ENCODE measurements around the gene RNU6-8. TPM values are rescaled to one million over a fixed set of nuclear protein-coding genes. Genes with fewer than 3 reads are reported as not detected.

RNU6-8 gene
- total RNA-seq, 4 donors from 2014 or later: not detected

GRCh38 chr14:32197919-32198318 lies 5.2 kb downstream of the RNU6-8 start:
- Histone ChIP-seq H3K27ac (no peak overlapping the region), H3K4me3 (no peak overlapping the region), H3K9me3 (no peaks in the 10 kb centered on the region), H3K27me3 (no peaks in the 10 kb centered on the region), H3K4me1 (peaks cover 0 to 19% (median 14%) of the 10 kb centered on the region in 4 donors), H3K36me3 (no peaks in the 10 kb centered on the region)
- TF ChIP-seq POLR2AphosphoS5 (IDR thresholded peaks at IDR 0.05): no peak
- TF ChIP-seq POLR2A (IDR thresholded peaks at IDR 0.05): no peak
- TF ChIP-seq, protein P1, sequence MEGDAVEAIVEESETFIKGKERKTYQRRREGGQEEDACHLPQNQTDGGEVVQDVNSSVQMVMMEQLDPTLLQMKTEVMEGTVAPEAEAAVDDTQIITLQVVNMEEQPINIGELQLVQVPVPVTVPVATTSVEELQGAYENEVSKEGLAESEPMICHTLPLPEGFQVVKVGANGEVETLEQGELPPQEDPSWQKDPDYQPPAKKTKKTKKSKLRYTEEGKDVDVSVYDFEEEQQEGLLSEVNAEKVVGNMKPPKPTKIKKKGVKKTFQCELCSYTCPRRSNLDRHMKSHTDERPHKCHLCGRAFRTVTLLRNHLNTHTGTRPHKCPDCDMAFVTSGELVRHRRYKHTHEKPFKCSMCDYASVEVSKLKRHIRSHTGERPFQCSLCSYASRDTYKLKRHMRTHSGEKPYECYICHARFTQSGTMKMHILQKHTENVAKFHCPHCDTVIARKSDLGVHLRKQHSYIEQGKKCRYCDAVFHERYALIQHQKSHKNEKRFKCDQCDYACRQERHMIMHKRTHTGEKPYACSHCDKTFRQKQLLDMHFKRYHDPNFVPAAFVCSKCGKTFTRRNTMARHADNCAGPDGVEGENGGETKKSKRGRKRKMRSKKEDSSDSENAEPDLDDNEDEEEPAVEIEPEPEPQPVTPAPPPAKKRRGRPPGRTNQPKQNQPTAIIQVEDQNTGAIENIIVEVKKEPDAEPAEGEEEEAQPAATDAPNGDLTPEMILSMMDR (IDR thresholded peaks at IDR 0.05): no peak
- TF ChIP-seq EP300 (IDR thresholded peaks at IDR 0.05; ENCODE audit: low read depth): no peak
- 60 to 67% methylated on average over 1 of the region's 1 CpG for WGBS, 2 donors (ENCODE audit: low coverage in 1 of 2)
- DNase-seq: no peak
- in situ Hi-C loops (cut with MboI; ENCODE audit: low pct_ligation_motif_present in 1 of 4, low pct_unique_long_range_greater_than_20kb in 1 of 4, low sequenced_read_pairs in 3 of 4): no loop called here
- intact Hi-C loops (cut with DNase I; ENCODE audit: low total_unique reads): no loop called here

DNA sequence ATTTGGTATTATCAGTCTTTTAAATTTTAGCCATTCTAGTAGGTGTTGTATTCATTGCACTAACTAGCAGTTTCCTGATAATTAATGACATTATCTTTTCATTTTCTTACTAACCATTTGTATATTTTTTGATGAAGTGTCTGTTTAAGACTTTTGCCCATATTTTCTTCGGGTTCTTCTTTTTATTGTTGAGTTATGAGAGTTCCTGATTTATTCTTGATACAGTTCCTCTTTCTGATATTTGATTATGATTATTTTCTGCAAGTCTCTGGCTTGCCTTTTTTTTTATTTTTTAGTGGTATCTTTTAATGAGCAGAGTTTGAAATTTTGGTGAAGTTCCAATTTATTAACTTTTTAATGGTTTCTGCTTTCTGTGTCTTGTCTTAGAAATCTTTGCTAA lies 7.4 kb downstream of the RNU6-8 start:
- in situ Hi-C loops (cut with MboI; ENCODE audit: low pct_ligation_motif_present in 1 of 4, low pct_unique_long_range_greater_than_20kb in 1 of 4, low sequenced_read_pairs in 3 of 4): no loop called here

GRCh38 chr14:32193532-32193931 lies 9.5 kb downstream of the RNU6-8 start:
- peaks cover 0 to 7% (median 0%) of the 10 kb centered on the region in 4 donors for H3K4me1 ChIP-seq
- H3K27me3 ChIP-seq: no peaks in the 10 kb centered on the region
- TF ChIP-seq, protein P1 (IDR thresholded peaks at IDR 0.05): no peak
- no peak for TF ChIP-seq POLR2A (IDR thresholded peaks at IDR 0.05)
- TF ChIP-seq EP300 (IDR thresholded peaks at IDR 0.05; ENCODE audit: low read depth): no peak
- no peak for TF ChIP-seq POLR2AphosphoS5 (IDR thresholded peaks at IDR 0.05)
- no peak overlapping the region for H3K4me3 ChIP-seq
- no peaks in the 10 kb centered on the region for H3K36me3 ChIP-seq
- no peak overlapping the region for H3K27ac ChIP-seq
- in situ Hi-C loops (cut with MboI; ENCODE audit: low pct_ligation_motif_present in 1 of 4, low pct_unique_long_range_greater_than_20kb in 1 of 4, low sequenced_read_pairs in 3 of 4) (no loop called here), intact Hi-C loops (cut with DNase I; ENCODE audit: low total_unique reads) (no loop called here)
- H3K9me3 ChIP-seq: no peaks in the 10 kb centered on the region
- WGBS, 2 donors (ENCODE audit: low coverage in 1 of 2): 84 to 88% methylated on average over 2 of the region's 2 CpGs
- DNase-seq: no peak

More for the DNA sequence above, 7.4 kb downstream of the RNU6-8 start:
- H3K4me1 ChIP-seq: peaks cover 0 to 7% (median 2%) of the 10 kb centered on the region in 4 donors
- no peak overlapping the region for H3K27ac ChIP-seq
- H3K9me3 ChIP-seq: no peaks in the 10 kb centered on the region
- DNase-seq: no peak
- H3K4me3 ChIP-seq: no peak overlapping the region
- intact Hi-C loops (cut with DNase I; ENCODE audit: low total_unique reads): no loop called here
- TF ChIP-seq POLR2AphosphoS5 (IDR thresholded peaks at IDR 0.05) (no peak), POLR2A (IDR thresholded peaks at IDR 0.05) (no peak), EP300 (IDR thresholded peaks at IDR 0.05; ENCODE audit: low read depth) (no peak)
- TF ChIP-seq, protein P1 (IDR thresholded peaks at IDR 0.05): no peak
- no peaks in the 10 kb centered on the region for H3K27me3 ChIP-seq
- H3K36me3 ChIP-seq: no peaks in the 10 kb centered on the region
- WGBS, 2 donors (ENCODE audit: low coverage in 1 of 2): 17 to 45% methylated on average over 1 of the region's 1 CpG

DNA sequence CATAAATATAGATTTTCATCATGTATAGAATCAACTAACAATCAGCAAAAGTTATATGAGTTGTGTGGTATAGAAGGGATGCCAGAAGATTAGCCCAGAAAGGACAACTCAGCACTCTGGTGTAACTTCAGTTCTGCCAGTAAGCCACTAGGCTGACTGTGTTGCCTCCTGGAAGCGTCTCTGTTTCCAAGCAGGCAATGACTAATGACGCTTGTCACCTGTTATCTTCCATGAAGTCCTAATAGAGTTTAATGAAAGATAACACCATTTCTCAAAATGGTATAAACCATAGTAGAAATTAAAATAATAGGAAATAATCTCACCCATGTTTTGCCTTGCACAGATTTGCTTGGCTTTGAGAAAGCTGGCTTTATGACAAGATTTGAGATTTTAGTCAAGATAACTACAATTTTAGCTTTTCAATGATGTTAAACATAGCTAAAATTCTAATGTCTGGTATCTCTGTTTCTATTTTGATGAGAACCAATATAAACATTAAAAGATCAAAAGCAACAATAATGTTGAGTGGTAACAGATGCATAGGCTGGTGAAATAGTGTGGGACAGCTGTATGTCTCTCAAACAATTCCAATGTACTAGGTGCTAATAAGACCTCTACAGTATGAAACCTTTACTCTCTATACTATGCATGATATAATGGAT lies 10.2 kb downstream of the RNU6-8 start:
- WGBS, 2 donors (ENCODE audit: low coverage in 1 of 2): 82% methylated on average over 2 of the region's 2 CpGs; no CpG with 5 or more reads in 1 of the 2 donors
- Histone ChIP-seq H3K36me3 (no peaks in the 10 kb centered on the region), H3K27me3 (no peaks in the 10 kb centered on the region), H3K27ac (no peak overlapping the region), H3K4me1 (peaks cover 0 to 7% (median 0%) of the 10 kb centered on the region in 4 donors), H3K4me3 (no peak overlapping the region), H3K9me3 (no peaks in the 10 kb centered on the region)
- no peak for DNase-seq
- TF ChIP-seq POLR2AphosphoS5 (IDR thresholded peaks at IDR 0.05): no peak
- TF ChIP-seq POLR2A (IDR thresholded peaks at IDR 0.05): no peak
- TF ChIP-seq, protein P1 (IDR thresholded peaks at IDR 0.05): no peak
- TF ChIP-seq EP300 (IDR thresholded peaks at IDR 0.05; ENCODE audit: low read depth): no peak
- intact Hi-C loops (cut with DNase I; ENCODE audit: low total_unique reads) (no loop called here), in situ Hi-C loops (cut with MboI; ENCODE audit: low pct_ligation_motif_present in 1 of 4, low pct_unique_long_range_greater_than_20kb in 1 of 4, low sequenced_read_pairs in 3 of 4) (no loop called here)
